ENCODE data around the gene CAPN5.

Gene CAPN5

DNA sequence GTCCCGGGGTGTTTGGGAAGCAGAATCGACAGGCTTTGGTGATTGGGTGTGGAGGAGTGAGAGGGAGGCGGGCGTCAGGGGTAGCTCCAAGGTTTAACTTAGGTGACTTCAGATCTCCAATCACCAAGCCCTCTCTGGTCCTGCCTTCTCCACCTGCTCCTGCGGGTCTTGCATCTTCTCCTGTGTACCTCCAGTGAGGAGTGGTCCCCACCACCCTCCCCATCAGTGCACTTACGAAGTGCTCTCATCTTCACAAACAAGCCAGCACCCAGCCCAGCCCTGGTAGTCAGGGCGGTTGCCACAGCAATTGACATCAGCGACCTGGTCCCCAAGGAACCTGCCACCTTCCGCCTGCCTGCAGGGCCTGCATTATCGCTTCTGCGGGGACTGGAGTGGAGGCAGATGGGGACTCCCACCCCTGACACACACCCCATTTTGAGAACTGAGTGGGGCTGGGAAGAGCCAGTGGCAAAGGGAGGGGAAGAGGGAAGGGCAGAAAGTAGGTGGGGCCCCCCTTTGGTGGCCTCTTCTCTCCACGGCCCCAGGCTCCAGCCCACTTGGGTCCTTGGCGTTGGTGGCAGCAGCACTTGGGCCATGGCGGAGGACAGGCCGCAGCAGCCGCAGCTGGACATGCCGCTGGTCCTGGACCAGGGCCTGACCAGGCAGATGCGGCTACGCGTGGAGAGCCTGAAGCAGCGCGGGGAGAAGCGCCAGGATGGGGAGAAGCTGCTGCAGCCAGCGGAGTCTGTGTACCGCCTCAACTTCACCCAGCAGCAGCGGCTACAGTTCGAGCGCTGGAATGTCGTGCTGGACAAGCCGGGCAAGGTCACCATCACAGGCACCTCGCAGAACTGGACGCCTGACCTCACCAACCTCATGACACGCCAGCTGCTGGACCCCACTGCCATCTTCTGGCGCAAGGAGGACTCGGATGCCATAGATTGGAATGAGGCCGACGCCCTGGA is 35.8 kb downstream of the CAPN5 start, which contains the start of gene OMP:
OMP (plus strand) TSS at position 595 of the 965 bp plus-strand sequence; CDS start at position 595, 0 bp downstream.
- no peak for DNase-seq

DNA sequence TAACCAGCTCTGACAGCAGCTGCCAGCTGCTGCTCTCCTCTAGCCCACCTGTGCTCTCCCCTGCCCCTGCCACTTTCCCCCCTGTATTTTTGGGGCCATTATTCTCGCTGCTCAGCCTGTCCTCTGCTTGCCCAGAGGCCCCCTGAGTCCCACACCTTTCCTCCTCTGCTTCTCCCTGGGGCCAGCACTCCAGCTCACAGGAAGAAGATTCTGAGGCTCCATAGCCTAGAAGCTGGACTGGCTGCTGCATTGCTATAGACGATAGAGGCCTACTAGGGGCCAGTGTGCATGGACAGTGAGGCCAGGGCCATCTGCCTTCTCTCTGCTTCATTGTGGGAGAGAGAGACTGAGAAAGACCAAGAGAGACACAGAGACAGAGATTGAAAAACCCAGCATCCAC is 36.5 kb downstream of the CAPN5 start:
- no peak for DNase-seq

DNA sequence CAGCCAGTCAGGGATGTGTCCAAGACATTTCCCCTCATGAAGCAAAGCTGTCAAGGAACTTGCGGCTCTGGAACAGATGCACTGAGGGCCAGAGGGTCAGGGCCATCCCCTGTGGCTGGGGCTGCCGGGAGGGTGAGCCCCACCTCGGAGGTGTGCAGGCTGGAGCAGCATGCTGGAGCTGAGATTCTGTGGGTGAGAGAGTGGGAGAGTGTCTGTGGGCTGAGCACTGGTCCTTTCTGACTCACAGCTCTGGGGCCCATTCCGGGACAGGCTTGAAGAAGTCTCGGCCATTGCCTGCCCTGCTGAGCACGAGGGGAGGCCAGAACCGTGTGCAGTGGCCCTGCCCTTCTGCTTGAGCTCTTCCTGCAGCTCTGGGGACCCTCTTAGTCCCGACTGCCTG is 38.0 kb downstream of the CAPN5 start:
- no peak for DNase-seq

DNA sequence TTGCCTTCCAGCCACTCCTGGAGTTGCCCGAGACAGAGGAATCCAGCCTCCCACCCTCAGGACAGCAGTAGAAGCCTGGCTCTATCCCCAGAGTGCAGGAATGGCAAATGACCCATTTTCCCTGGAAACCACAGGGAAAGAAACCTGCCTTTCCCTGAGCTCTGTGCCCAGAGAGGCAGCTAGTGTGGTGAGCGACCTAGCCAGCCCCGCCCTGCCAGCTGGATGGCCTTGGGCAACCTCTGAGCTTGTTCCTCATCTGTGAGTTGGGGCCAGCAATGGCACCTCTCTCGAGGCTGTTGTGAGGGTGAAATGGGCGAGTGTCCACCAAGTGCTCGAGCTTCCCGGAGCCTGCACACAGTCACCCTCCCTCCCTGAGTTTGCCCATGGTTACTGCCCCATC is 39.5 kb downstream of the CAPN5 start:
- DNase-seq: no peak

DNA sequence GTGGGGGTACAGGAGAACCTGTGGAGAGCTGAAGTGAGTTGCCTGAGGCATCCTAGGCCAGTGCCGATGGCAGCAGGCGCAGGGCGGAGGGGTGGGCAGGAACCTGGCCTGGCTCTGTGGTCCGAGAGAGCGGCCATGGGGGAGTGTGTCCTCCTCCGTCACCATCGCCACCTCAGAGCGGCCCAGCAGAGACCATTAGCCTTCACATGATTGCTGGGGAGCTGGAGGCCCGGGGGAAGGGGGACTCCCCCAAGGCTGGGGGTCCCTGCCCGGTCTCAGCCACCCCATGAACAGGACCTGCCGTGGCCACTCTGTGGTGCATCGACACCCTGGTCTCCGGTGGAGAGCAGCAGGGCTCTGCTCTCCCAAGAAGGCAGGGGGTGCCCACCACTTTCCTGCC is 40.0 kb downstream of the CAPN5 start:
- no peak for DNase-seq

DNA sequence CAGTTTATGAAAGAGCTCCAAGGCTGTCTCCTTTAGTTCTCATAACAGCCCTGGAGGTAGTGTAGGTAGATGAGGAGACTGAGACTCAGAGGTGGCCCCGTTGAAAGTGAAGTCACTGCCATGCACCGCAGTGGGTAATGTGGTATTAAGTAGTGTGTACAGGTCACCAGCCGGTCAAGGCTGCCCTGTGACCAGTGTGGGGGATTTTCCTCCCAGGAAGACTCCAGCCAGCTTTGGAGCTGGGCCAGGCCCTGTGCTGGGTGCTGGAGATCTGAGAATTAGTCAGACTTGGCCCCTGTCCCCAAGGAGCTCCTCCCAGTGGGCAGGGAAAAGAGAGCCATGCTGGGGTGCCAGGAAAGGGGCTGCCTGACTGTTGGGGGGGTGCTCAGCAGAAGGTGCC is 41.2 kb downstream of the CAPN5 start:
- no peak for DNase-seq

DNA sequence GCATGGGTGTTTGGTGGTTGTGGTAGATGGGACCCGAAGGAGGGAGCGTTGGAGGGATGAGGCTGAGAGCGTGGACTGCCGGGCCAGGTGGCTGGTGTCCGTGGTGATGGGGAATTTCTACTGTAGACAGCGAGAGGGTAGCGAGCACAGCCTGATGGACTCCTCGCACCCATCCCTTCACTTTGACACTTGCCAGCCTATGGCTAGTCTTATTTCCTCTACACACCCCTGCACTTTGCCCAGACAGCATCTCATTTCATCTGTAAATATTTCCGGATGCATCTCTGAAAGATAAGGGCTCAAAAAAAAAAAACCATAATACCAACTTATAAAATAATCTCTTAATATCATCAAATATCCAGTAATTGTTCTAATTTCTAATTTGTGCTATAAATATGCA is 41.7 kb downstream of the CAPN5 start:
- DNase-seq: no peak

DNA sequence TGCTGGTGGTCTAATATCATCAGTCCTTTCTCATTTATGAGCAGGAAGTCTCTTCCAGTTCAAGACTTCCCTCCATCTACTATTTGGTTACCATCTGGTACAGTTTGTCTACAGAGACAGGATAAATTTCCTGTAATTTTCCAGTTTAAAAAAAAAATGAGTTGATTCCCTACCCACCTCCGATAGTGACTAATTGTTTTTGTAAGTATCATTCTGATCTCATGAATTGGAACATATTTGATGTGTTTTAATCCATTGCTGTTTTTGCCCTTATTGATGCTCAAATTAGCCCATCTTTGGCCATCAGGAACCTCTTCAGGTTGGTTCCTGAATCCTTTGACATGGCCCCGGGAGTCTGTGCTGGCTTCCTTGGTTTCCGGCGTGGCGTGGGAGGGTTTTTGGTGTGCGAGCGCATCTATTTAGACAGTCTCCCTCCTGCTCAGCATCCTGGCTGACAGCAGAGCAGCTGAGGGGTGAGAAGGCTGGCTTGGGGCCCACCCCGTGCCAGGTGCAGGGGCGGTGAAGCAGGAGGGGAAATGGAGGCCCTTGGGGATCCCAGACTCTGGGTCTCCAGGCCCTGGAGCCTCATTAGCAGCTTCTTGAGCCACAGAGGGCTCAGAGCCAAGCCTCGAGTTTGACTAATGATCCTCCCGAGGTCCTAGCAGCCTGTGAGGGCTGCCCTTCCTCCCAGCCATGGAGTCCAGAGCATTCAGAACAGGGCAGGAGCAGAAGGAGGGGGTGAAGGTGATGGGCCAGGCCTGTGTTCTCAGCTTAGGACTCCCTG is 42.7 kb downstream of the CAPN5 start:
- no peak for DNase-seq

DNA sequence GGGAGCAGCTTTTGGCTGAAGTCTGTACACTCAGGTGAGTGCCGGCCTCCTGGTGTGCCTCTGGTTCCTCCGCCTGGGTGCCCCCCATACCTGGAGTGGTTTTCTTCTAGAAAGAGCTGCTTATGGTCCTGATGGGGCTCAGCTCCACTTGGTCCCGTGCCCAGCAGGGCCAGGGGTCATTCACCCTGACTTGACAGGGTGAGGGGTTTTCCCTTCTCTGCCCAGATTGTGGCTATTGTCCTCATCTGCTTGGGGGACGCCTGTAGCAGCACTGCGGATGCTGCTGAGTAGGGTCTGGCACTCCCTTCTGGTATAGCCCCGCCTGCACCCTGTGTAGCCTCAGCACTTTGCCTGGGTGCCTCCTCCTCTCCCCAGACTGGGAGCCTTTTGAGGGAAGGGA is 44.1 kb downstream of the CAPN5 start:
- DNase-seq: no peak

DNA sequence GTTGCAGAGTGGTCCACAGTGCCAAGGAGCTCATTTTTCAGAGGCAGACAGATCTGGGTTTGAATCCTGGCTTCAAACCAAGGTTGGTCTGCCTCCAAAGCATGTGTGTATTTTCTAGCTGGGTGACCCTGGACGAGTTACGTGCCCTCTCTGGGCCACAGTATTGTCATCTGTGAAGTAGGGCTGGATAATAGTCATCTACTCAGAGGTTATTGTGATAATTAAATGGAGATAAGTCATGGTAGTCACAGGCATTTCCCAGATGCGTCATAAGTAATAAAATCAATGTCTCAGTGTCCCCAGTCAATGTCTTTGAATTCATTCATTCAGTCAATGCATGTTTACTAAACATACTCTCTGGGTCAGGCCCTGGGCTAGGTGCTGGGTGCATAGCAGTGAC is 44.5 kb downstream of the CAPN5 start:
- no peak for DNase-seq

DNA sequence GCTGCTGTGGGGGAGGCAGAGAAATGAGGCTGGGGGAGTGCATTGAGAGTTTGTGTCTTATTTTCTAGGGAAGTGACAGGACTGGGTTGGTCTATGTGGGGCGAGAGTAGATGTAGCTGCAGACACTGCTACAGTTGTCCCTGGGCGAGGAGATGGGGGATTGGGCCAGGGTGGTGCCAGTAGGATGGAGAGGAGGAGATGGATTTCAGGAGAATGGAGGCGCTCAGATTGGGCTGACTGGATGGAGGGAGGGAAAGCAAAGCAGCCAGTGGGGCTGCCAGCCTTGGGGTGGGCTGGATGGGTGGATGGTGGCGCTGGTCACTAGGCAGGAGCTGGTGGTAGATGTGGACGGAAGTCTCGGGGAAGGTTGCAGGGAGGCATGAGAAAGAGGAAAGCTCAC is 45.2 kb downstream of the CAPN5 start:
- DNase-seq: no peak

DNA sequence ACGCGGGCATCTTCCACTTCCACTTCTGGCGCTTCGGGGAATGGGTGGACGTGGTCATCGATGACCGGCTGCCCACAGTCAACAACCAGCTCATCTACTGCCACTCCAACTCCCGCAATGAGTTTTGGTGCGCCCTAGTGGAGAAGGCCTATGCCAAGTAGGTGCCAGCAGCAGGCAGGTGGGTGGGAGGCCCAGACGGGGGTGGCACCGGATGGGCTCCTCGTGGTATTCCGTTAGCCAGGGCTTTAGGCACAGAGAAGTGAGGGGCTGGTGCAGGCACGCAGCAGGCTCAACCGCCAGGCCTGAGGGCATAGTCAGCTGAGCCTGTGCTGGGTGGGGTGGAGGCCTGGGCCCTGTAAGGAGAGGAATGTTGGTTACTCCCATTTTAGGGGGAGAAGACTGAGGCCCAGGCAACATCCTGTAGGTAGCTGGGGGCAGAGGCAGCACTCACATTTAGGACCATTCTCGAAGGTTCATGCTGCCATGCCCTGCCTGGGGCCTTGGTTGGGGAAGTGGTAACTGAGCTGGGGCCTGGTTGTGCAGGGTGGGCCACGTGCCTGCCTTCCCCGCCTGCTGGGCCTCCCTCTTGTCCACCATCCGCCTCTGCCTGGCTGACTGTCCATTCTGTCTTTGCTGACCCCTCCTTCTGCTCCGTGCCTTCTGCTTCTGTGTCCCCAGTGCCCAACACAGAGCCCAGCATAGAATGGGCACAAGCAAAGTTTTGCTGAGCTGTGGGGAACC is 46.0 kb downstream of the CAPN5 start:
- no peak for DNase-seq

DNA sequence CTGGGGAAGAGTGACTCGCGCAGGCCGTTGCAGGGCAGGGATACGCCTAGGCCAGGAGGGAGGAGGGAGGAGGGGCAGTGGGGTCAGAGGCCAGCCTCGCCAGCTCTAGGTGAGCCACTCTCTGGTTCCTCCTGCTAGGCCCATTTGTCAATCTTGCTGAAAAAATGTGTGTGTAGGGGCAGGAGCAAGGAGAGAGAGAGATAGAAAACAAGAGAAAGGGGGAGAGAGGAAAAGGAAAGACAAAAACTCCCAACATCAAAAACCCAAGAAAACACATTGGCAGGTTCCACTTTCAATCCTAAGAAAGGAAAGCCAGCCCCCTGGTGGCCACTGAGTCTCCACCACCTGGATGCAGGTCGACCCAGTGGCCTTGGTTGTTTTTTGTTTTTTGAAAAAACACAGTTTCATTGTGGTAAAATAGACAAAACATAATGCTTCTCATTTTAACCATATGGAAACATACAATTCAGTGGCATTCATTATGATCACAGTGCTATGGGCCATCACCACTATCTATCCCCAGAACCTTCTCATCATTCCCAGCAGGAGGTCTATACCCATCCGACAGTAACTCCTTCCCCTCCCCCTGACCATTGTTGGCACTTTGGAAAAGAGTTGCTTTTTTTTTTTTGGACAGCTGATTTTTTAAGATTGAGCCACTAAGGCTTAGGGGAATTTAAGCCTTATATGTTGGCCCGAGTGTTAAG is 46.8 kb downstream of the CAPN5 start:
- peak; percentile 50 for DNase-seq

DNA sequence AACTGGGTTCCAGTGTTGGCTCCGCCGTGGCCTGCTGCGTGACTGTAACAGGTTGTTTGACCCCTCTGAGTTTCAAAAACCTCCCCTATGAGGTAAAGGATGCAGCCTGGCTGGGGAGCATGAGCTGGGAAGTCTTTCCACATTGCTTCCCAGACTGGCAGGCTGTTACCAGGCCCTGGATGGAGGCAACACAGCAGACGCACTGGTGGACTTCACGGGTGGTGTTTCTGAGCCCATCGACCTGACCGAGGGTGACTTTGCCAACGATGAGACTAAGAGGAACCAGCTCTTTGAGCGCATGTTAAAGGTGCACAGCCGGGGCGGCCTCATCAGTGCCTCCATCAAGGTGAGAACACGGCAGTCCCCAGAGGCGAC is 47.3 kb downstream of the CAPN5 start:
- no peak for DNase-seq

DNA sequence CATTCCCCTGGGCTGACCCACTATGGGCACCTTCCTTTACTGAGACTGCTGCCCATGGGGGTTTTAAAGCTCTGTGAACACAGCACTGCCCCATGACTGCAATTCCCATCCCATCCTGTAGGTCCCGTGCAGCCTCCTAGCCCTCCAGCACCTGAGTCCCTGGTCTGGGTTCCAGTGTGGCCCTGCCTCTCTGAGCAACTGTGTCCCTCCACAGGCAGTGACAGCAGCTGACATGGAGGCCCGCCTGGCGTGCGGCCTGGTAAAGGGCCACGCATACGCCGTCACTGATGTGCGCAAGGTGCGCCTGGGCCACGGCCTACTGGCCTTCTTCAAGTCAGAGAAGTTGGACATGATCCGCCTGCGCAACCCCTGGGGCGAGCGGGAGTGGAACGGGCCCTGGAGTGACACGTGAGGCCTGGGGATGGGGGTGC is 48.4 kb downstream of the CAPN5 start:
- DNase-seq: no peak

DNA sequence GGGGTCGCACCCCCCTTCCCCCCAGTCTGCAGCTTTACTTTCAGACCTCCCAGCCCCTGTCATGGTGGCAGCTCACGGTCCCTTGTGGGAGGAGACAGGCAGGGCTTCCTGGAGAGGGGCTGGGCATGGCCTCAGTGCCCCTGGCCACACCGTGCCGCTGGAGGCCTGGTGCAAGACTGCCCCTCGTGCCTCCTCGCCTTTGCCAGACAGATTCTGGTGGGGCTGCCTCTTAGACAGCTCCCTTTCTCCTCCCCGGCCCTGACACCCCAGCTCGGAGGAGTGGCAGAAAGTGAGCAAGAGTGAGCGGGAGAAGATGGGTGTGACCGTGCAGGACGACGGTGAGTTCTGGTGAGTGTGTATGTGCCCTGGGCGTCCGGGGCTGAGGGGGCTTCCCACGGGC is 49.2 kb downstream of the CAPN5 start:
- DNase-seq: no peak

DNA sequence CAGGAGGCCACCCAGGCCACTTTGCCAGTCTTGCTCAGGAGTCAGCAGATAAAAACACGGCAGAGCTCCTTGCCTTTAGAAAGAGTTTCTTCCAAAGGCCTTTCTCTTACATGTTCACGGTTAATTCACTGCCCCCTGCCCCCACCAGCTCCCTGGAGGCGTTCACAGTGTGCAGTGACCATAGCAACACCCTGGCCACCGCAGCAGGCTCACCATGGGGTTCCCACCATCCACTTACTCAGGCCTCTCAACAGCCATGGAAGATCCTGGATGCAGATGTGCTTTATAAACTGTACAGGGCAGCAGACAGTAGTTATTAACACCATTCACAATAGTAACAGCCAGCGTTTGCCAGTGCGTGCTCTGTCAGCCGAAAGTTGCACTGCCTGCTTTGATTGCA is 50.7 kb downstream of the CAPN5 start:
- DNase-seq: peak; percentile 40

DNA sequence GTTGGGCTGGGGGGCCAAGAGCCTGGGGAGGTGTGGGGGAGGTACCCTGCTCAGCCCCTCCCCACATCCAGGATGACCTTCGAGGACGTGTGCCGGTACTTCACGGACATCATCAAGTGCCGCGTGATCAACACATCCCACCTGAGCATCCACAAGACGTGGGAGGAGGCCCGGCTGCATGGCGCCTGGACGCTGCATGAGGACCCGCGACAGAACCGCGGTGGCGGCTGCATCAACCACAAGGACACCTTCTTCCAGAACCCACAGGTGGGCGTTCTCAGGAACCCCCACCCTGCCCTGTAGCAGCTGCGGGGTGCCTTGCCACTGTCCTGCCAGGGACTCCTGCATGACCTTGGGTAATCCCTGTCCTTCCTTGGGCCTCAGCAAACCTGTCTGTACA is 51.3 kb downstream of the CAPN5 start:
- DNase-seq: no peak

DNA sequence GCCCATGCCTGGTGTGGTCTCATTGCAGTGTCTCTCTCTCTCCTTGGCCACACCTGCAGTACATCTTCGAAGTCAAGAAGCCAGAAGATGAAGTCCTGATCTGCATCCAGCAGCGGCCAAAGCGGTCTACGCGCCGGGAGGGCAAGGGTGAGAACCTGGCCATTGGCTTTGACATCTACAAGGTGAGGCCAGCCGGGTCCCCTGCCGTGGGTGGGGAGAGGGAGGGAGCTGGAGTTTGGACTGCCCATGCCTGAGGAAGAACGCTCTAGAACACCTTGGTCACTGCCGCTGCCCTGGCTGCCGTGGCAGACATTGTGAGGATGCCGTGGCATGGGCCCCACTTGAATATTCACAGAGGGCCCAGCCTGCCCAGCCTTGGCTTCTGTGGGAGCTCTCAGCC is 52.2 kb downstream of the CAPN5 start:
- DNase-seq: no peak

DNA sequence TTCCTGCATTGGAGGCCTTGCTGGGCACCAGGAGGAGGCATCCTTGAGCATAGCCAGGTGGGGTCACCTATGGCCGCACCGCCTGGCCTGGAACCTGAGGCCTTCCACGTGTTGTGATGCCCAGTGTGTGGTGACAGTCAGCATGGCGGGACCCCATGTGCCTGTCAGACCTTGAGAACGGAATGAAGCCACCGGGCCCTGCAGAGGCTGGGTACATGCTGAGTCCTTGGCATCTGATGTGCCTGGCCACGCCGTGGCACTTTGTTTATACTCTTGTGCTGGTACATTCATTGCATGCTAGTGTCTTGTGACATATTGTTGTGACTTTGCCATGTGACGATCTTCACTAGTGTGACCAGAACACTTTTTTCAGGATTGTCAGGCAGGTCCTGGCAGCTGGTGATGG is 52.8 kb downstream of the CAPN5 start:
- no peak for DNase-seq

DNA sequence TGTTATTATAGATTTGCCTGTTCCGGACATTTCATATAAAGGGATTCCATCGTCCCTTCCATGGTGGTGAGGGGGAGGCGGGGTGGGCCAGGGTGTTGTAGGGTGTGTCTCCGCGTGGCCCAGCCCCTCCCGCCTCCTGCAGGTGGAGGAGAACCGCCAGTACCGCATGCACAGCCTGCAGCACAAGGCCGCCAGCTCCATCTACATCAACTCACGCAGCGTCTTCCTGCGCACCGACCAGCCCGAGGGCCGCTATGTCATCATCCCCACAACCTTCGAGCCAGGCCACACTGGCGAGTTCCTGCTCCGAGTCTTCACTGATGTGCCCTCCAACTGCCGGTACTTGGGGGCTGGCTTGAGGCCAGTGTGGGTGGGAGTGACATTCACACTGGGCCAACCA is 53.8 kb downstream of the CAPN5 start:
- DNase-seq: no peak

DNA sequence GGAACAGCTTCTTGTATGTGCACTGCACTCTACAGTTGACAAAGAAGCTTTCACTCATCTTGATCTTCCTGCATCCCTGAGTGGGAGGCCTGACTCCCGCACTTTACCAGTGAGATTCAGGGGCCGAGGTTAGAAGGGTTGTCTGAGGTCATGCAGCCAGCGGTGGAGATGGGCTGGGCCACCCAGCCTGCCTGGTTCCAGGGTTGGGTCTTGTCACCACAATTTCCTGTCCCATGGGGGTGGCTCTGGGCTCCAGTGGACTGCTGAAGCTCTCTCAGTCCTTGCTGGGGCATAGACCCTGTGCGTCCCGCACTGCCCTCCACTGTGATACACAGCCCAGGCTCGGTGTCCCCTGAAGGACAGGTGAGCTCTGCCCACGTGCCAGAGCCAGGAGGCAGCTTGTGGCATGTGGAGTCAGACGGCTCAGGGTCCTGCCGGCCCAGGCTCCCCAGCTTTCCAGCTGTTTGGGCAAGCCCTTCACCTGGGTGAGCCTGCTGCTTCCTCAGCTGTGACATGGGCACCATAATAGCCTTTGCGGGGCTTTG is 54.4 kb downstream of the CAPN5 start:
- no peak for DNase-seq
